MV-4-11 (cell line): Measurements from ENCODE around the gene CHPF2.

Experiments
- DNase-seq: peaks from one replicate; lab custom pipeline; 2025; lab: John Stamatoyannopoulos, UW

Gene CHPF2

GRCh38 chr7:151206914-151207313 lies 25.4 kb upstream of the CHPF2 start:
- DNase-seq: peak; percentile 51

- no peak for DNase-seq
These were observed 25.0 kb upstream of the CHPF2 start for GRCh38 chr7:151207315-151207714.

- DNase-seq: no peak
These were observed 24.5 kb upstream of the CHPF2 start for GRCh38 chr7:151207804-151208203.

- DNase-seq: no peak
These were observed 23.9 kb upstream of the CHPF2 start for GRCh38 chr7:151208253-151208862.

- no peak for DNase-seq
These were observed 22.7 kb upstream of the CHPF2 start for GRCh38 chr7:151209588-151209987.

GRCh38 chr7:151210087-151210854 lies 22.0 kb upstream of the CHPF2 start, which contains the start of gene H2BK1:
TSS of gene H2BK1 (minus strand) at chr7:151210488. CDS start at chr7:151210318, 170 bp downstream.
- no peak for DNase-seq

- no peak for DNase-seq
These were observed 21.0 kb upstream of the CHPF2 start for GRCh38 chr7:151211155-151211772.

- DNase-seq: no peak
These were observed 19.7 kb upstream of the CHPF2 start for GRCh38 chr7:151212626-151213025.

GRCh38 chr7:151213826-151214225 lies 18.5 kb upstream of the CHPF2 start:
- DNase-seq: no peak

- DNase-seq: no peak
These were observed 16.9 kb upstream of the CHPF2 start for GRCh38 chr7:151215396-151215795.

- no peak for DNase-seq
These were observed 14.1 kb upstream of the CHPF2 start for GRCh38 chr7:151218170-151218569.

GRCh38 chr7:151223728-151224127 lies 8.6 kb upstream of the CHPF2 start:
- DNase-seq: no peak

GRCh38 chr7:151225948-151226510 lies 6.3 kb upstream of the CHPF2 start:
- DNase-seq: peak; percentile 71

GRCh38 chr7:151226560-151226874 lies 5.8 kb upstream of the CHPF2 start:
- no peak for DNase-seq

GRCh38 chr7:151226875-151227782 lies 5.2 kb upstream of the CHPF2 start, which contains the start of gene ABCF2:
TSS of gene ABCF2 (minus strand) at chr7:151227205. CDS start at chr7:151226458, 747 bp downstream.
- peak; percentile 98 for DNase-seq

GRCh38 chr7:151228024-151228866 lies 4.0 kb upstream of the CHPF2 start:
- DNase-seq: no peak

GRCh38 chr7:151229249-151229648 lies 3.0 kb upstream of the CHPF2 start:
- no peak for DNase-seq

- DNase-seq: no peak
These were observed 1.2 kb upstream of the CHPF2 start for GRCh38 chr7:151231080-151231479.

- DNase-seq: peak; percentile 79
These were observed 826 bp downstream of the CHPF2 start for GRCh38 chr7:151232917-151233701.

GRCh38 chr7:151233804-151234203 lies 1.5 kb downstream of the CHPF2 start:
- DNase-seq: no peak
